Colonic mucosa (tissue), 4 donors: Measurements from ENCODE around the gene MEIG1. TPM values are rescaled to one million over a fixed set of nuclear protein-coding genes. Genes with fewer than 3 reads are reported as not detected.
"Not testable (repeated sequence)": the region's sequence is repeated elsewhere in the genome, so short reads cannot be mapped to it uniquely, and the experiment has no call there.

Experiments used
- DNase-seq: peaks from one replicate; pipeline ENCODE4 v3.0.0-alpha.2; 2020
- H3K27ac ChIP-seq: fragments of 200-600 bp; one replicate; pipeline ENCODE4 v1.8.0; 2021
- H3K27me3 ChIP-seq: fragments of 200-600 bp; one replicate; pipeline ENCODE4 v1.8.0; 2021
- H3K36me3 ChIP-seq: fragments of 200-600 bp; one replicate; pipeline ENCODE4 v1.8.0; 2021
- H3K4me1 ChIP-seq: fragments of 200-600 bp; one replicate; pipeline ENCODE4 v1.8.0; 2021; ENCODE audit warnings: mild to moderate bottlenecking
- H3K4me3 ChIP-seq: fragments of 200-600 bp; one replicate; pipeline ENCODE4 v1.8.0; 2021
- H3K9ac ChIP-seq, 2 donors: one replicate each; pipeline ENCODE4 v1.7.0; 2013; ENCODE audit warnings: control low read depth in 2 of 2, low read depth in 2 of 2, low read length in 2 of 2
- H3K9me3 ChIP-seq: fragments of 200-600 bp; one replicate; pipeline ENCODE4 v1.8.0; 2021
- CTCF ChIP-seq: fragments of 200-600 bp; IDR thresholded peaks from one replicate; pipeline ENCODE4 v1.8.0; 2022; ENCODE audit warnings: antibody characterized with exemption, mild to moderate bottlenecking
- intact Hi-C: fragments of 100-400 bp; cut with DNase I; formaldehyde crosslinking; loops from one replicate; pipeline ENCODE4 v1.14.1; 2022
- total RNA-seq, 2 donors: library from RNA; stranded (reverse); fragmentation: NEBNext Ultra II Directional in 1 of 2; extraction: Animal tissue kit (Norgen Biotek cat#: 25700) in 1 of 2; gene quantifications; one replicate each; pipeline ENCODE4 v1.2.1, GENCODE V29; 2021
- donor health status: healthy.
- donor health status: DM: no; HTN: no; CAD: no.
- donor health status: DM: no; HTN: no; CAD: no.

Gene MEIG1
- total RNA-seq, 2 donors from 2014 or later = 0.58 TPM; not detected in 1

GRCh38 chr10:14930610-14931009, 28.6 kb upstream of the MEIG1 start:
- no peaks in the 10 kb centered on the region for H3K4me1 ChIP-seq
- intact Hi-C loops = no loop called here
- no peaks in the 10 kb centered on the region for H3K9me3 ChIP-seq
- H3K27ac ChIP-seq = no peak overlapping the region
- H3K27me3 ChIP-seq = no peaks in the 10 kb centered on the region
- H3K36me3 ChIP-seq = peaks cover 24% of the 10 kb centered on the region
- no peak overlapping the region for H3K9ac ChIP-seq
- TF ChIP-seq CTCF = no peak
- no peak for DNase-seq
- no peak overlapping the region for H3K4me3 ChIP-seq

- no peaks in the 10 kb centered on the region for H3K9me3 ChIP-seq
- intact Hi-C loops = no loop called here
- no peak for DNase-seq
- no peak overlapping the region for H3K9ac ChIP-seq
- no peak overlapping the region for H3K4me3 ChIP-seq
- peaks cover 15% of the 10 kb centered on the region for H3K36me3 ChIP-seq
- no peak overlapping the region for H3K27ac ChIP-seq
- H3K4me1 ChIP-seq = no peaks in the 10 kb centered on the region
- H3K27me3 ChIP-seq = no peaks in the 10 kb centered on the region
- TF ChIP-seq CTCF = no peak
These were observed 22.6 kb upstream of the MEIG1 start for GRCh38 chr10:14936584-14936983.

GRCh38 chr10:14938971-14939370, 20.2 kb upstream of the MEIG1 start:
- H3K27ac ChIP-seq, H3K36me3 ChIP-seq, DNase-seq, intact Hi-C loops, H3K4me3 ChIP-seq, H3K4me1 ChIP-seq, H3K27me3 ChIP-seq, H3K9ac ChIP-seq, H3K9me3 ChIP-seq: not testable (repeated sequence)

- H3K4me3 ChIP-seq, DNase-seq, H3K9me3 ChIP-seq, H3K27me3 ChIP-seq, H3K4me1 ChIP-seq, intact Hi-C loops, H3K27ac ChIP-seq, H3K36me3 ChIP-seq, H3K9ac ChIP-seq: not testable (repeated sequence)
These were observed 16.8 kb upstream of the MEIG1 start for GRCh38 chr10:14942147-14942949.

- intact Hi-C loops, H3K4me3 ChIP-seq, H3K27me3 ChIP-seq, DNase-seq, H3K27ac ChIP-seq, H3K36me3 ChIP-seq, H3K9me3 ChIP-seq, H3K4me1 ChIP-seq, H3K9ac ChIP-seq: not testable (repeated sequence)
These were observed 16.2 kb upstream of the MEIG1 start for GRCh38 chr10:14942950-14943338.

- no peaks in the 10 kb centered on the region for H3K9me3 ChIP-seq
- no peaks in the 10 kb centered on the region for H3K4me1 ChIP-seq
- H3K27me3 ChIP-seq = no peaks in the 10 kb centered on the region
- no peak overlapping the region for H3K4me3 ChIP-seq
- no peak for DNase-seq
- H3K9ac ChIP-seq = no peak overlapping the region
- no peaks in the 10 kb centered on the region for H3K36me3 ChIP-seq
- intact Hi-C loops = no loop called here
- no peak overlapping the region for H3K27ac ChIP-seq
- no peak for TF ChIP-seq CTCF
These were observed 14.1 kb upstream of the MEIG1 start for GRCh38 chr10:14945108-14945507.

GRCh38 chr10:14947268-14947667, 11.9 kb upstream of the MEIG1 start:
- Histone ChIP-seq H3K9ac (no peak overlapping the region), H3K4me3 (no peak overlapping the region), H3K27ac (no peak overlapping the region), H3K36me3 (no peaks in the 10 kb centered on the region), H3K4me1 (no peaks in the 10 kb centered on the region), H3K27me3 (no peaks in the 10 kb centered on the region), H3K9me3 (no peaks in the 10 kb centered on the region)
- no peak for TF ChIP-seq CTCF
- intact Hi-C loops = no loop called here
- DNase-seq = no peak
